ENCODE measurements around the gene PDXK.

The PDXK gene

DNA sequence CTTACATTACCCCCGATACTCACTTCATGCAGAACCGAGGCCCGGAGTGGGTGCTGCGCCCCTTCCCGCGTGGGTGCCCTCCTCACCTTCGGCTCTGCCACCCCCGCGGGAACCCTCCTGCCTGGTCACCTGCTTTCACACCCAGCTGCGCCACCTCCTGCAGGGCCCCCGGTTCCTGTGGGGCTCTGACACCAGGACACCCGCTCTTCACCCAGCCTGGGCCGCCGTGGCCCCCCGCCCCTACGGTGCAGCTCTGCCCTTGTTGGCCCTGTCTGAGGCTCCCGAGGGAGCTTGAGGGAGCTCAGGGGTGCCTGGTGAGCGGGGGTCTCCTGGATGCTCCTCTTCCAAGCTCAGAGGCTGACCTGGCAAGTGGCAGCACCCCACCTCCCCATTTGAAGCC, 89.4 kb downstream of the PDXK start:
- no peak for DNase-seq

DNA sequence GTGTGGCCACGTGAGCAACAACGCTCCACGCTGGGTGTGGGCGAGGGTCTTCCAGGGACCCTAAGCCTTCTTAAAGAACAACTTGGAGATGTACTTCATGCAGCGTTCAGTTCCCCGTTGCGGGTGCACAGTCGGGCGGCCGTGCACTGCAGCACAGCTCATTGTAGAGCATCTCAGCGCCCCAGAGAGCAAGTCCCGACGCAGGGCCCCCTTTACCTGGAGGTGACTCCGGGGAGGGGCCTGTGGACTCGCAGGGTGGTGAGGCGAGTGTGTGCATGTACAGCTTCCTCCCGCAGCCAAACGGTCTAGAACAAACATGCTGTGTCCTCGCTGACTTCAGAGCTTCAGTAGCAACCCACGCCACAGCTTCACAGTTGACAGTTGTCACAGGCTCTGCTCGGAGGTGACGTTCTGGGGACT, 89.9 kb downstream of the PDXK start:
- DNase-seq, result no peak

DNA sequence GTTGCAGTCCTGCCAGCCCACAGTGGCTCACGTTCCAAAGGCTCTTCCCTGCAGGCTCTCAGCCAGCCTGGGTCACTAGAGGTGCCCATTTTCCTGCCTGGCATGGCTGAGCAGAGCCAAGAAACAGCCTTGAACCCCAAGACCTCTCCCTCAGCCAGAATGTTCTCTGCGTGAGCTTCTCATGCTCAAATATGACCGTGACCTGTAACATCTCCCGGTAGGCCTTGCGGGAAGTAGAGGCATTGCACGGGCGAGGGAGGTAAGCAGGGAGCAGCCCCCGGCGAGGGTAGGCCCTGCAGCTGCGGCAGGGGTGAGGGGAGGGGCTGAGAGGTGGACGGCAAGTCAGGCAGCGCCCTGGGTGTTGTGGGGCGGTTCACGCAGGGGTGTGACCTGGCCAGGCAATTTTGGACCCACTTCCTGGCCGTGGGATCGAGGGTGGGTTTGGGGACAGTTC, 90.4 kb downstream of the PDXK start:
- DNase-seq, result no peak

DNA sequence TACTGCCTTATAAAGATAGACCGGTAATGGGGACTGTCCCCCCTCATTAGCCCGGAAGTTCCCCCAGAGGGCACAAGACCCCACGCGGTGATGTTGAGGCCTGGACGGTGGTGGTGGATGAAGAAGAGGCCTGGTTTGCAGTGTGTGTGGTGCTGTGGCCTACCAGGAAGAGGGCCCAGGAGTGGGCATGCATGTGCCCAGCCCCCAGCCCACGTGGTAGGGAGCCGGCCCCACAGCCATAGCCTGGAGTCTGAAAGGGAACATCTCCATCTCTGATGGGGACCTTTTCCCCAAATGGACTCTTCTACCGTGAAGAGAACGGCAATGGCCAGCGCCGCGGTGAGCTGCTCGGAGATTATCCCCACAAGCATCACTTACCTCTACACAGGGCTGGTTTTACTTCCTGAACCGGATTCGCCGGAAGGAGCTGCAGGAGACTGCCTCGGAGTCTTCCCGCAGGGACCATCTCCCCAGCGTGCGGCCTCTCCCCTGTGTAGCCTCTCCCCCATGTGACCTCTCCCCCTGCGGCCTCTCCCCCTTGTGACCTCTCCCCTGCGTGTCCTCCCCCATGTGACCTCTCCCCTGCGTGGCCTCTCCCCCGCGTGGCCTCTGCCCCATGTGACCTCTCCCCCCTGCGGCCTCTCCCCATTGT, 91.0 kb downstream of the PDXK start:
- DNase-seq, result no peak

DNA sequence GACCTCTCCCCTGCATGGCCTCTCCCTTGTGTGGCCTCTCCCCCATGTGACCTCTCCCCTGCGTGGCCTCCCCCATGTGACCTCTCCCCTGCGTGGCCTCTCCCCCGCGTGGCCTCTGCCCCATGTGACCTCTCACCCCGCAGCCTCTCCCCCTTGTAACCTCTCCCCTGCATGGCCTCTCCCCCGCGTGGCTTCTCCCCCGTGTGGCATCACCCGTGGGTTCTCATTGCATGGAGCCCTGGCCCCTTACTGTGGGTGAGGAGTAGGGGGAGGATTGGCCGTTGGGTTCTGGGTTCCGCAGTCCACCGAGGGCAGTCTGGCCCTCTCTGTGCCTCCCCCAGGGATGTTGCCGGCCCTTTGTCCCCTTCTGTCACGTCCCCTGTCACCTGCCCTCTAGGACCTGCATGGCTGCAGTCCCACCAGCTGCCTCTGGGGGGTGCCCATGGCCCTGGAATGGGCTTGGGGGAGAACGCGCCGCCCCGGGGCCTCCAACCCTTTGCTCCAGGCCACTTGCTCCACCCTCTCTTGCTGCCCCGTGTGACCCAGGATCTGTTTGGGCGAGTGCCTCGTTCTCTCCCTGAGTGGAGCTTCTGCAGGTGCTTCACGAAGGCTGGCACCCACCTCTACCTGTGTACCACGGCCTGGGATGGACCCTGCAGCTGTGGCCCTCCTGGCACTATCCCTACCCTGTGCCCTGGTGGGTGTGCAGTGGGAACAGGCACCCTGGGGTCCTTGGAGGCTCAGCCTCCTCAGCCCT, 91.8 kb downstream of the PDXK start:
- peak; percentile 61 for DNase-seq

DNA sequence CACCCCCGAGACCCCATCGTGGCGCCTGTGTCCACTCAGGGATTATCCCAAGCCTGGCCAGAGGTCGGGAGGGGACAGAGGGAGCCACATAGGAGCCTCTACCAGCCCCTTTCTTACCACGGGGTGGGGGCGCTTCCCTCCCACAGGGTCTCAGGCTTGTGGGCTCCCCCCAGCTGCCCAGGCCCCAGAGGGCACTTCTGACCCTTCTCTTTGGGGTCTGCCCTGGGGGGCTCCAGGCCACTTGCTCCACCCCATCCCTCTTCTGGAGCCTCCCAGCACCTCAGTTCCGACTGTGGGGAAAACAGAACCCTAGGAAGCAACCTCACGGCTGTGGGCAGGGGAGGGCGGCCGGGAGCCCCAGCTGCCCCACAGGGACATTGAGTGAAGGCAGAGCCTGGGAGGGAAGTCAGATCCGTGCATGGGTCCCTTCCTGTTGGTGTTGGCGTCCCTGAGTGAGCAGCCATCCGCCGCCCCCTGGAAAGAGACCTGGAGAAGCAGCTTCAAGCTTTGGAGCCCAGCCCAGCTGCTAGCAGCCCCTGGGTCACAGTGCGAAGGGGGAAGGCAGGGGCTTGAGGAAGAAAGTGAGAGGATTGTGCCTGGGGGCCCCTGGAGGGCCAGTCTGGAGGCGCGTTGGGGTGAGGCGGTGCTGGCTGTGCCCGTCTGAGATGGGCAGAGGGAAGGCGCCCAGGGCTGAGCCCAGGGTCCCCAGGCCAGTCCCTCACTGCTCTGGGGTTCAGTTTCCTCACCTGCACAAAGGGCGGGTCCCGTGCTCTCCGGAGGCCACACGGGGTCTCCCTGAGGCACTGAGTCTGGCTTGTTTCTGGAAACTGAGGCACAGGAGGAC, 92.6 kb downstream of the PDXK start:
- DNase-seq, result no peak

Measured in fibroblast of skin of back (primary cell).